Measurements from ENCODE around the gene NECAB2.

Gene NECAB2

GRCh38 chr16:83929811-83930555 lies 38.1 kb upstream of the NECAB2 start:
- Histone ChIP-seq H2AFZ (peak overlapping the region; percentile 84), H3K4me2 (ENCODE audit: low read length) (peak overlapping the region; percentile 29), H3K4me3 (ENCODE audit: low read depth, low read length) (no peak overlapping the region), H3K4me1 (peaks cover 47% of the 10 kb centered on the region), H3K9ac (no peak overlapping the region), H3K9me3 (ENCODE audit: control insufficient read depth, low read length) (no peaks in the 10 kb centered on the region), H3K27me3 (ENCODE audit: control insufficient read depth, insufficient read depth, low read length) (no peaks in the 10 kb centered on the region), H3K36me3 (ENCODE audit: control insufficient read depth, insufficient read depth, low read length) (no peaks in the 10 kb centered on the region), H3K27ac (peak overlapping the region; percentile 97), H3K79me2 (no peaks in the 10 kb centered on the region)
- TF ChIP-seq CTCF (IDR thresholded peaks at IDR 0.05), result no peak

- H3K27ac ChIP-seq, result peak overlapping the region; percentile 97
- peak overlapping the region; percentile 84 for H2AFZ ChIP-seq
- H3K4me3 ChIP-seq (ENCODE audit: low read depth, low read length), result no peak overlapping the region
- H3K79me2 ChIP-seq, result no peaks in the 10 kb centered on the region
- H3K9ac ChIP-seq, result no peak overlapping the region
- peaks cover 47% of the 10 kb centered on the region for H3K4me1 ChIP-seq
- no peaks in the 10 kb centered on the region for H3K36me3 ChIP-seq (ENCODE audit: control insufficient read depth, insufficient read depth, low read length)
- no peaks in the 10 kb centered on the region for H3K9me3 ChIP-seq (ENCODE audit: control insufficient read depth, low read length)
- peak overlapping the region; percentile 29 for H3K4me2 ChIP-seq (ENCODE audit: low read length)
- no peaks in the 10 kb centered on the region for H3K27me3 ChIP-seq (ENCODE audit: control insufficient read depth, insufficient read depth, low read length)
- TF ChIP-seq CTCF (IDR thresholded peaks at IDR 0.05), result no peak
These were observed 37.1 kb upstream of the NECAB2 start for GRCh38 chr16:83930730-83931500.

GRCh38 chr16:83931556-83931955 lies 36.5 kb upstream of the NECAB2 start:
- Histone ChIP-seq H3K9ac (no peak overlapping the region), H3K27ac (peak overlapping the region; percentile 97), H3K9me3 (ENCODE audit: control insufficient read depth, low read length) (no peaks in the 10 kb centered on the region), H2AFZ (peak overlapping the region; percentile 84), H3K79me2 (no peaks in the 10 kb centered on the region), H3K4me1 (peaks cover 47% of the 10 kb centered on the region), H3K4me2 (ENCODE audit: low read length) (no peak overlapping the region), H3K4me3 (ENCODE audit: low read depth, low read length) (no peak overlapping the region), H3K27me3 (ENCODE audit: control insufficient read depth, insufficient read depth, low read length) (no peaks in the 10 kb centered on the region), H3K36me3 (ENCODE audit: control insufficient read depth, insufficient read depth, low read length) (no peaks in the 10 kb centered on the region)
- no peak for TF ChIP-seq CTCF (IDR thresholded peaks at IDR 0.05)

- peaks cover 43% of the 10 kb centered on the region for H3K4me1 ChIP-seq
These were observed 35.7 kb upstream of the NECAB2 start for GRCh38 chr16:83932304-83932703.

More at GRCh38 chr16:83932304-83932703, 35.7 kb upstream of the NECAB2 start:
- H3K36me3 ChIP-seq (ENCODE audit: control insufficient read depth, insufficient read depth, low read length), result no peaks in the 10 kb centered on the region
- H3K79me2 ChIP-seq, result no peaks in the 10 kb centered on the region
- H3K27ac ChIP-seq, result peak overlapping the region; percentile 97
- no peak overlapping the region for H3K9ac ChIP-seq
- H3K4me2 ChIP-seq (ENCODE audit: low read length), result no peak overlapping the region
- no peaks in the 10 kb centered on the region for H3K9me3 ChIP-seq (ENCODE audit: control insufficient read depth, low read length)
- TF ChIP-seq CTCF (IDR thresholded peaks at IDR 0.05), result no peak
- no peaks in the 10 kb centered on the region for H3K27me3 ChIP-seq (ENCODE audit: control insufficient read depth, insufficient read depth, low read length)
- H2AFZ ChIP-seq, result no peak overlapping the region
- no peak overlapping the region for H3K4me3 ChIP-seq (ENCODE audit: low read depth, low read length)

All from parathyroid adenoma (tissue), 2 donors.